HL-60 (cell line): ENCODE measurements around the gene CADM1.

Experiments used
- POLR2AphosphoS5 ChIP-seq: IDR thresholded peaks from 2 replicates; pipeline ENCODE4 v1.6.1; 2012; ENCODE audit warnings: low read depth
- REST ChIP-seq: IDR thresholded peaks from 2 replicates; pipeline ENCODE4 v1.6.1; 2012; ENCODE audit warnings: low read depth; ENCODE audit not compliant: insufficient replicate concordance
- TF ChIP-seq, protein P1 (sequence below): IDR thresholded peaks from one replicate; pipeline ENCODE4 v1.5.1; 2011; ENCODE audit warnings: low read length, control low read depth, inconsistent platforms; ENCODE audit not compliant: insufficient read depth

- no peak for TF ChIP-seq REST
- TF ChIP-seq, protein P1, sequence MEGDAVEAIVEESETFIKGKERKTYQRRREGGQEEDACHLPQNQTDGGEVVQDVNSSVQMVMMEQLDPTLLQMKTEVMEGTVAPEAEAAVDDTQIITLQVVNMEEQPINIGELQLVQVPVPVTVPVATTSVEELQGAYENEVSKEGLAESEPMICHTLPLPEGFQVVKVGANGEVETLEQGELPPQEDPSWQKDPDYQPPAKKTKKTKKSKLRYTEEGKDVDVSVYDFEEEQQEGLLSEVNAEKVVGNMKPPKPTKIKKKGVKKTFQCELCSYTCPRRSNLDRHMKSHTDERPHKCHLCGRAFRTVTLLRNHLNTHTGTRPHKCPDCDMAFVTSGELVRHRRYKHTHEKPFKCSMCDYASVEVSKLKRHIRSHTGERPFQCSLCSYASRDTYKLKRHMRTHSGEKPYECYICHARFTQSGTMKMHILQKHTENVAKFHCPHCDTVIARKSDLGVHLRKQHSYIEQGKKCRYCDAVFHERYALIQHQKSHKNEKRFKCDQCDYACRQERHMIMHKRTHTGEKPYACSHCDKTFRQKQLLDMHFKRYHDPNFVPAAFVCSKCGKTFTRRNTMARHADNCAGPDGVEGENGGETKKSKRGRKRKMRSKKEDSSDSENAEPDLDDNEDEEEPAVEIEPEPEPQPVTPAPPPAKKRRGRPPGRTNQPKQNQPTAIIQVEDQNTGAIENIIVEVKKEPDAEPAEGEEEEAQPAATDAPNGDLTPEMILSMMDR = no peak
- no peak for TF ChIP-seq POLR2AphosphoS5
These were observed 277.7 kb downstream of the CADM1 start for GRCh38 chr11:115226556-115226955.
